HepG2 (cell line): ENCODE measurements around the gene SMAD3. TPM values are rescaled to one million over a fixed set of nuclear protein-coding genes. Genes with fewer than 3 reads are reported as not detected.
A peak's percentile ranks its signal among the peaks of the same experiment; 100 is the strongest.

Experiments used
- CAMTA2 ChIP-seq: sonication (generic); formaldehyde crosslinking; IDR thresholded peaks from 2 replicates; pipeline ENCODE4 v1.4.0; 2020; ENCODE audit warnings: mild to moderate bottlenecking, missing genetic modification reagents, borderline replicate concordance
- CCAR2 ChIP-seq: fragments of 200-400 bp; formaldehyde crosslinking; optimal IDR thresholded peaks from 2 replicates; pipeline ENCODE3; 2018; ENCODE audit warnings: low read depth, mild to moderate bottlenecking, low read length, moderate library complexity
- DNMT3B ChIP-seq: conservative IDR thresholded peaks from 2 replicates; pipeline ENCODE4 v1.6.1; 2016; ENCODE audit warnings: missing biosample characterization, control low read depth
- FOXM1 ChIP-seq: sonication (generic); formaldehyde crosslinking; IDR thresholded peaks from 2 replicates; pipeline ENCODE4 v1.5.0; 2020; ENCODE audit warnings: missing genetic modification reagents
- FOXO1 ChIP-seq: sonication (generic); formaldehyde crosslinking; IDR thresholded peaks from 2 replicates; pipeline ENCODE4 v1.4.0; 2020; ENCODE audit warnings: missing genetic modification reagents
- GFI1 ChIP-seq: sonication (generic); formaldehyde crosslinking; IDR thresholded peaks from 2 replicates; pipeline ENCODE4 v1.5.0; 2020; ENCODE audit warnings: missing genetic modification reagents, mild to moderate bottlenecking, borderline replicate concordance
- GLI4 ChIP-seq: sonication (generic); formaldehyde crosslinking; IDR thresholded peaks from 2 replicates; pipeline ENCODE4 v1.5.1; 2020; ENCODE audit warnings: missing genetic modification reagents, mild to moderate bottlenecking, moderate library complexity, borderline replicate concordance
- NR2F1 ChIP-seq, 2 experiments: fragments of 450-650 bp in 1 of 2; formaldehyde crosslinking in 1 of 2; IDR thresholded peaks; 2 replicates each; pipeline versions ENCODE4 v1.5.0 to v1.6.1; 2016 to 2020; ENCODE audit warnings: mild to moderate bottlenecking in 1 of 2, missing compliant biosample characterization in 1 of 2, missing genetic modification reagents in 1 of 2, moderate library complexity in 1 of 2
- PAWR ChIP-seq: sonication (generic); formaldehyde crosslinking; IDR thresholded peaks from 2 replicates; pipeline ENCODE4 v1.4.0; 2020; ENCODE audit warnings: missing genetic modification reagents, mild to moderate bottlenecking, borderline replicate concordance
- RBAK ChIP-seq: sonication (generic); formaldehyde crosslinking; IDR thresholded peaks from 2 replicates; pipeline ENCODE4 v1.5.1; 2020; ENCODE audit warnings: mild to moderate bottlenecking, missing genetic modification reagents
- REXO4 ChIP-seq: sonication (generic); formaldehyde crosslinking; IDR thresholded peaks from 2 replicates; pipeline ENCODE4 v1.8.0; 2022; ENCODE audit warnings: missing genetic modification reagents, mild to moderate bottlenecking, borderline replicate concordance
- RXRA ChIP-seq: sonication (generic); formaldehyde crosslinking; IDR thresholded peaks from 2 replicates; pipeline ENCODE4 v1.5.1; 2020; ENCODE audit warnings: missing genetic modification reagents
- SALL2 ChIP-seq: sonication (generic); formaldehyde crosslinking; IDR thresholded peaks from 2 replicates; pipeline ENCODE4 v1.8.1; 2023; ENCODE audit warnings: mild to moderate bottlenecking, missing genetic modification reagents, inconsistent platforms
- ZBTB21 ChIP-seq: sonication (generic); formaldehyde crosslinking; IDR thresholded peaks from 2 replicates; pipeline ENCODE4 v1.4.0; 2020; ENCODE audit warnings: missing genetic modification reagents
- ZBTB3 ChIP-seq: sonication (generic); formaldehyde crosslinking; IDR thresholded peaks from 2 replicates; pipeline ENCODE4 v1.4.0; 2020; ENCODE audit warnings: low read depth, mild to moderate bottlenecking, moderate library complexity, missing genetic modification reagents, borderline replicate concordance
- ZC3H13 ChIP-seq: sonication (generic); formaldehyde crosslinking; IDR thresholded peaks from 2 replicates; pipeline ENCODE4 v1.8.1; 2023; ENCODE audit warnings: mild to moderate bottlenecking, missing genetic modification reagents, moderate library complexity
- ZFAT ChIP-seq: sonication (generic); formaldehyde crosslinking; conservative IDR thresholded peaks from 2 replicates; pipeline ENCODE4 v1.8.1; 2023; ENCODE audit warnings: missing genetic modification reagents, inconsistent platforms
- ZFP36 ChIP-seq: fragments of 150-350 bp; IDR thresholded peaks from 2 replicates; pipeline ENCODE4 v1.6.1; 2018; ENCODE audit warnings: borderline replicate concordance, low read length, low read depth; ENCODE audit not compliant: partially characterized antibody
- ZNF274 ChIP-seq: sonication (generic); formaldehyde crosslinking; IDR thresholded peaks from 2 replicates; pipeline ENCODE4 v1.5.1; 2020; ENCODE audit warnings: mild to moderate bottlenecking, missing genetic modification reagents
- ZNF350 ChIP-seq: sonication (generic); formaldehyde crosslinking; IDR thresholded peaks from 2 replicates; pipeline ENCODE4 v1.4.0; 2020; ENCODE audit warnings: mild to moderate bottlenecking, low read depth, missing genetic modification reagents, borderline replicate concordance
- ZNF382 ChIP-seq: sonication (generic); formaldehyde crosslinking; IDR thresholded peaks from 2 replicates; pipeline ENCODE4 v1.5.0; 2020; ENCODE audit warnings: missing genetic modification reagents, mild to moderate bottlenecking, borderline replicate concordance
- ZNF572 ChIP-seq: sonication (generic); formaldehyde crosslinking; IDR thresholded peaks from 2 replicates; pipeline ENCODE4 v1.5.1; 2020; ENCODE audit warnings: mild to moderate bottlenecking, missing genetic modification reagents
- ZNF615 ChIP-seq: sonication (generic); formaldehyde crosslinking; IDR thresholded peaks from 2 replicates; pipeline ENCODE4 v1.5.0; 2020; ENCODE audit warnings: mild to moderate bottlenecking, missing genetic modification reagents, borderline replicate concordance
- ZNF678 ChIP-seq: sonication (generic); formaldehyde crosslinking; IDR thresholded peaks from 2 replicates; pipeline ENCODE4 v1.4.0; 2020; ENCODE audit warnings: mild to moderate bottlenecking, missing genetic modification reagents
- ZNF790 ChIP-seq: sonication (generic); formaldehyde crosslinking; IDR thresholded peaks from 2 replicates; pipeline ENCODE4 v1.8.0; 2022; ENCODE audit warnings: missing genetic modification reagents, mild to moderate bottlenecking, borderline replicate concordance
- polyA plus RNA-seq, 8 experiments: library from polyadenylated mRNA; depleted of rRNA in 3 of 8; stranded (reverse) in 7 of 8; unstranded in 1 of 8; fragments of >200 nt; fragmentation: Illumina TruSeq in 4 of 8; extraction: Trizol in 4 of 8; gene quantifications; 2 replicates each; pipeline versions ENCODE4 v1.2.1 to v1.2.3, GENCODE V29; 2011 to 2016; ENCODE audit warnings: low read depth in 4 of 8, missing spikeins in 1 of 8, mixed read lengths in 1 of 8; ENCODE audit not compliant: insufficient read depth in 1 of 8
- total RNA-seq, 5 experiments: library from RNA; depleted of rRNA; stranded (reverse); fragments of >200 nt; fragmentation: Illumina TruSeq; extraction: Trizol; gene quantifications; 2 replicates each; pipeline ENCODE4 v1.2.3, GENCODE V29; 2016; ENCODE audit warnings: low read depth in 1 of 5
- TF ChIP-seq, protein P1 (sequence below): sonication (generic); formaldehyde crosslinking; IDR thresholded peaks from 2 replicates; pipeline ENCODE4 v1.5.1; 2020; ENCODE audit warnings: mild to moderate bottlenecking, missing genetic modification reagents, moderate library complexity
- TF ChIP-seq, protein P2 (sequence below): sonication (generic); formaldehyde crosslinking; IDR thresholded peaks from 2 replicates; pipeline ENCODE4 v1.4.0; 2020; ENCODE audit warnings: missing genetic modification reagents

SMAD3 gene
- total and polyA plus RNA-seq, 2 of the 13 experiments (the other 11 are each of a cell fraction or from before 2014, with no cell fraction given), result 8.6 to 56.3 TPM

DNA sequence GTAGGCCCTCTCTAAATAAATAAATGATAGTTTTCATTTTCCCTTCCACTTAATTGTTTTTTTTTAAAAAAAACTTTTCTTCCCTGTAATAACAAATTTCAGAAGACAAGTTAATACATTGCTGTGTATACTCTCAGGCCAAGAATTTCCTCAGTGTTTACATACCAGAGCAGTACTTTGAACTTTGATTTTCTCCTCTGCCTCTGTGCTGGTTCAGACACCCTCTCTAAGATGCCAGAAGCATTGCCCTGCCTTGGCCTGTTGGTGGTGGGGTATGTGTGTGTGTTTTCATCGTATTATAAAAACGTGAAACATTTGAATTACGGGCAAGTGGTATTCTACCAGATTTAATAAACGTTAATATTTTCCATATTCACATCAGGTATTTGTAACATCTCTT lies 70.1 kb downstream of the SMAD3 start (continued):
- TF ChIP-seq, protein P1, sequence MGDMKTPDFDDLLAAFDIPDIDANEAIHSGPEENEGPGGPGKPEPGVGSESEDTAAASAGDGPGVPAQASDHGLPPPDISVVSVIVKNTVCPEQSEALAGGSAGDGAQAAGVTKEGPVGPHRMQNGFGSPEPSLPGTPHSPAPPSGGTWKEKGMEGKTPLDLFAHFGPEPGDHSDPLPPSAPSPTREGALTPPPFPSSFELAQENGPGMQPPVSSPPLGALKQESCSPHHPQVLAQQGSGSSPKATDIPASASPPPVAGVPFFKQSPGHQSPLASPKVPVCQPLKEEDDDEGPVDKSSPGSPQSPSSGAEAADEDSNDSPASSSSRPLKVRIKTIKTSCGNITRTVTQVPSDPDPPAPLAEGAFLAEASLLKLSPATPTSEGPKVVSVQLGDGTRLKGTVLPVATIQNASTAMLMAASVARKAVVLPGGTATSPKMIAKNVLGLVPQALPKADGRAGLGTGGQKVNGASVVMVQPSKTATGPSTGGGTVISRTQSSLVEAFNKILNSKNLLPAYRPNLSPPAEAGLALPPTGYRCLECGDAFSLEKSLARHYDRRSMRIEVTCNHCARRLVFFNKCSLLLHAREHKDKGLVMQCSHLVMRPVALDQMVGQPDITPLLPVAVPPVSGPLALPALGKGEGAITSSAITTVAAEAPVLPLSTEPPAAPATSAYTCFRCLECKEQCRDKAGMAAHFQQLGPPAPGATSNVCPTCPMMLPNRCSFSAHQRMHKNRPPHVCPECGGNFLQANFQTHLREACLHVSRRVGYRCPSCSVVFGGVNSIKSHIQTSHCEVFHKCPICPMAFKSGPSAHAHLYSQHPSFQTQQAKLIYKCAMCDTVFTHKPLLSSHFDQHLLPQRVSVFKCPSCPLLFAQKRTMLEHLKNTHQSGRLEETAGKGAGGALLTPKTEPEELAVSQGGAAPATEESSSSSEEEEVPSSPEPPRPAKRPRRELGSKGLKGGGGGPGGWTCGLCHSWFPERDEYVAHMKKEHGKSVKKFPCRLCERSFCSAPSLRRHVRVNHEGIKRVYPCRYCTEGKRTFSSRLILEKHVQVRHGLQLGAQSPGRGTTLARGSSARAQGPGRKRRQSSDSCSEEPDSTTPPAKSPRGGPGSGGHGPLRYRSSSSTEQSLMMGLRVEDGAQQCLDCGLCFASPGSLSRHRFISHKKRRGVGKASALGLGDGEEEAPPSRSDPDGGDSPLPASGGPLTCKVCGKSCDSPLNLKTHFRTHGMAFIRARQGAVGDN (CRISPR knock-in tag), result no peak
- TF ChIP-seq ZC3H13, result no peak
- TF ChIP-seq ZNF615, result no peak
- no peak for TF ChIP-seq CCAR2
- TF ChIP-seq SALL2, result no peak
- TF ChIP-seq ZNF790, result no peak
- no peak for TF ChIP-seq DNMT3B (CRISPR knock-in tag)
- TF ChIP-seq, protein P2, sequence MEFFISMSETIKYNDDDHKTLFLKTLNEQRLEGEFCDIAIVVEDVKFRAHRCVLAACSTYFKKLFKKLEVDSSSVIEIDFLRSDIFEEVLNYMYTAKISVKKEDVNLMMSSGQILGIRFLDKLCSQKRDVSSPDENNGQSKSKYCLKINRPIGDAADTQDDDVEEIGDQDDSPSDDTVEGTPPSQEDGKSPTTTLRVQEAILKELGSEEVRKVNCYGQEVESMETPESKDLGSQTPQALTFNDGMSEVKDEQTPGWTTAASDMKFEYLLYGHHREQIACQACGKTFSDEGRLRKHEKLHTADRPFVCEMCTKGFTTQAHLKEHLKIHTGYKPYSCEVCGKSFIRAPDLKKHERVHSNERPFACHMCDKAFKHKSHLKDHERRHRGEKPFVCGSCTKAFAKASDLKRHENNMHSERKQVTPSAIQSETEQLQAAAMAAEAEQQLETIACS, result no peak
- TF ChIP-seq RBAK (CRISPR knock-in tag), result no peak
- no peak for TF ChIP-seq ZNF350 (CRISPR knock-in tag)
- no peak for TF ChIP-seq GFI1 (CRISPR knock-in tag)
- no peak for TF ChIP-seq ZNF274 (CRISPR knock-in tag)
- no peak for TF ChIP-seq FOXM1 (CRISPR knock-in tag)
- TF ChIP-seq REXO4, result no peak
- TF ChIP-seq ZFAT (CRISPR knock-in tag), result no peak
- TF ChIP-seq ZNF382 (CRISPR knock-in tag), result no peak
- TF ChIP-seq ZNF678 (CRISPR knock-in tag), result no peak
- TF ChIP-seq ZBTB21, result no peak
- TF ChIP-seq FOXO1 (CRISPR knock-in tag), result peak; percentile 37; the same call in 1 of the 2 replicates
- TF ChIP-seq CAMTA2 (CRISPR knock-in tag), result no peak
- TF ChIP-seq PAWR (CRISPR knock-in tag), result no peak
- TF ChIP-seq ZFP36, result no peak
- no peak for TF ChIP-seq ZBTB3 (CRISPR knock-in tag)
- no peak for TF ChIP-seq GLI4 (CRISPR knock-in tag)
- TF ChIP-seq NR2F1 (CRISPR knock-in tag; IDR thresholded peaks at IDR 0.05), result no peak
- TF ChIP-seq ZNF572 (CRISPR knock-in tag), result no peak
- TF ChIP-seq RXRA (CRISPR knock-in tag), result no peak
